ENCODE measurements around the gene DDB1. TPM values are rescaled to one million over a fixed set of nuclear protein-coding genes. Genes with fewer than 3 reads are reported as not detected.

DDB1 gene
- total RNA-seq, 4 donors from 2014 or later = 139 to 159 (median 140) TPM

DNA sequence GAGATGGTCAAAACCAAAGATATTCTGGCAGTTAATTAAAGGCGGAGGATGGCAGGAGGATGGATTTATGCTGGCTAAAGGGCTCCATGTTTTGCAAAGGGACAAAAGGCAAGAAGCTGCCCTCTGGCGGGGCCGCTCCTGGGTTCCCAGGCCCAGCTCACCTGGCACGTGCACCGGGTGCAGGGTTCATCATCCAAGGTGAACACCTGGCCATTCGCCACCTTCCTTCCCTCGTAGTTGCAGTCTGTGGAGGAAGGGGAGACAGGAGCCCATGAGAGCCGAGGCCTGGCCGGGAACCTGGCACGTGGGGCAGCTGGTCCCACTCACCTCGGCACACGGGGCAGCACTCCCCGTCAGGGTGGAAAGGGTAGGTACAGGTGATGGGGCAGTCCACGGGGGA is 68.1 kb downstream of the DDB1 start:
- 100% methylated on average over 3 of the region's 14 CpGs; no CpG with 5 or more reads in 1 of the 2 donors for WGBS, 2 donors (ENCODE audit: low coverage in 1 of 2)
- no peak overlapping the region for H3K4me3 ChIP-seq
- ATAC-seq = no peak

DNA sequence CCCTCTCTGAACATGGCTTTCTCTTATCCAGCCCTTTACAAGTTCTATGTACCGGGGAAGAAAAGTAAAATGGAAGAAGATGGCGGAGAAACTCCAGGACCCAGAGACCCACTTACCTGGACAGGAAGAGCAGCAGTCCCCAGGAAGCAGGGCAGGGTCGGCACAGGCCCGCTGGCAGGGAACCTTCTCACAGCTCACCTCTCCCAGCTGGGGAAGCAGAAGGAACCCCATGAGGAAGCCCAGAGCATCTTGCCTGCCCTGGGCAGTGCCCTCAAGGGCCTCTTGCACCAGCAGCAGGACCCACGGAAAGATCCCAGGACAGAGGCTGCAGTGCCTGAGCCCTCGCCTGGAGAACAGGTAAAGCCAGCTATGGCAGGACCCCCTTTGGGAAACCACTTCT is 68.5 kb downstream of the DDB1 start:
- Histone ChIP-seq H3K4me3 (no peak overlapping the region), H3K27ac (no peak overlapping the region), H3K36me3 (no peaks in the 10 kb centered on the region), H3K9me3 (no peaks in the 10 kb centered on the region), H3K4me1 (no peaks in the 10 kb centered on the region), H3K27me3 (no peaks in the 10 kb centered on the region)
- no peak for ATAC-seq
- WGBS, 2 donors (ENCODE audit: low coverage in 1 of 2) = 79 to 94% methylated on average over 2 of the region's 6 CpGs
- TF ChIP-seq POLR2A (IDR thresholded peaks at IDR 0.05) (no peak), POLR2AphosphoS5 (IDR thresholded peaks at IDR 0.05) (no peak), EP300 (IDR thresholded peaks at IDR 0.05) (no peak)
- TF ChIP-seq, protein P1, sequence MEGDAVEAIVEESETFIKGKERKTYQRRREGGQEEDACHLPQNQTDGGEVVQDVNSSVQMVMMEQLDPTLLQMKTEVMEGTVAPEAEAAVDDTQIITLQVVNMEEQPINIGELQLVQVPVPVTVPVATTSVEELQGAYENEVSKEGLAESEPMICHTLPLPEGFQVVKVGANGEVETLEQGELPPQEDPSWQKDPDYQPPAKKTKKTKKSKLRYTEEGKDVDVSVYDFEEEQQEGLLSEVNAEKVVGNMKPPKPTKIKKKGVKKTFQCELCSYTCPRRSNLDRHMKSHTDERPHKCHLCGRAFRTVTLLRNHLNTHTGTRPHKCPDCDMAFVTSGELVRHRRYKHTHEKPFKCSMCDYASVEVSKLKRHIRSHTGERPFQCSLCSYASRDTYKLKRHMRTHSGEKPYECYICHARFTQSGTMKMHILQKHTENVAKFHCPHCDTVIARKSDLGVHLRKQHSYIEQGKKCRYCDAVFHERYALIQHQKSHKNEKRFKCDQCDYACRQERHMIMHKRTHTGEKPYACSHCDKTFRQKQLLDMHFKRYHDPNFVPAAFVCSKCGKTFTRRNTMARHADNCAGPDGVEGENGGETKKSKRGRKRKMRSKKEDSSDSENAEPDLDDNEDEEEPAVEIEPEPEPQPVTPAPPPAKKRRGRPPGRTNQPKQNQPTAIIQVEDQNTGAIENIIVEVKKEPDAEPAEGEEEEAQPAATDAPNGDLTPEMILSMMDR (IDR thresholded peaks at IDR 0.05) = no peak

More for the DNA sequence above, 68.1 kb downstream of the DDB1 start:
- TF ChIP-seq POLR2A (IDR thresholded peaks at IDR 0.05) (no peak), POLR2AphosphoS5 (IDR thresholded peaks at IDR 0.05) (no peak), EP300 (IDR thresholded peaks at IDR 0.05) (no peak)
- TF ChIP-seq, protein P1 (IDR thresholded peaks at IDR 0.05) = no peak
- Histone ChIP-seq H3K27me3 (no peaks in the 10 kb centered on the region), H3K36me3 (no peaks in the 10 kb centered on the region), H3K9me3 (no peaks in the 10 kb centered on the region), H3K4me1 (no peaks in the 10 kb centered on the region), H3K27ac (no peak overlapping the region)

DNA sequence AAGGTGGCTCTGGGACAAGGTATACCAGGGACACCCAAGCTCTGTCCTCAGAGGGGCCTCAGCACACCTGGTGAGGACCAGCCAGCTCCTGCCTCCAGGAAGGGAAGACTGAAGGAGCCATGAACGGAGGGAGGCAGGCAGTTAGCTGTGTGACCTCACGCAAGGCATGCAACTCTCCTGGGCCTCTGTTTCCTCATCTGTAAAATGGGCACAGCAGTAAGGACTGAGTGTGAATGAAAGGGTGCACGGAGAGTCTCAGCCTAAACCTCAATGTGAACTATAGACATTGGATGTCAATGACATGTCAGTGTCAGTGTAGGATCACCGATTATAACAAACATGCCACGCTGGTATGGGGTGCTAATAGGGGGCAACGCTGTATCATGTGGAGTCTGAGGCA is 73.5 kb downstream of the DDB1 start:
- H3K27ac ChIP-seq = no peak overlapping the region
- no peaks in the 10 kb centered on the region for H3K27me3 ChIP-seq
- 92 to 96% methylated on average over 3 of the region's 6 CpGs for WGBS, 2 donors (ENCODE audit: low coverage in 1 of 2)
- H3K4me1 ChIP-seq = no peaks in the 10 kb centered on the region
- no peak overlapping the region for H3K4me3 ChIP-seq
- H3K9me3 ChIP-seq = no peaks in the 10 kb centered on the region
- ATAC-seq = no peak
- no peak for TF ChIP-seq POLR2AphosphoS5 (IDR thresholded peaks at IDR 0.05)
- TF ChIP-seq POLR2A (IDR thresholded peaks at IDR 0.05) = no peak
- TF ChIP-seq EP300 (IDR thresholded peaks at IDR 0.05) = no peak
- TF ChIP-seq, protein P1 (IDR thresholded peaks at IDR 0.05) = no peak
- H3K36me3 ChIP-seq = no peaks in the 10 kb centered on the region

DNA sequence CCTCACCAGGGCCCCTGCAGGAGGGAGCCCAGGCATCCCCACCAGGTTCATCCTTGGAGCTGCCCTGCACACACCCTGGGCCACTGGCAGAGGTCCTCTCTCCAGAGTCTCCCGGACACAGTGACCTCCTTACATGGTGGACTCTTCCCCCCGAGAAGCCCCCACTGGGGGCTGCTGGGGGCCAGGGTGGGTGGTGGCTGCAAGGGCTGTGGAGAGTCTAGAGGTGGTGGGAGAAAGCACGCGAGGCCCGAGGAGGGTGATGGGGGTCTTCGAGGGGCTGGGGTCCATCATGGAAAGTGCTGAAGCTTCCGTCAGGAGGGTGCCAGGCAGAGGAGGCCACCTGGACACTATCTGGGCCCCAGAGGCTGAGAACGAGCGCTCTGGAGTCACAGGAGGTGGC is 74.4 kb downstream of the DDB1 start:
- Histone ChIP-seq H3K9me3 (no peaks in the 10 kb centered on the region), H3K36me3 (no peaks in the 10 kb centered on the region), H3K4me3 (no peak overlapping the region), H3K27ac (no peak overlapping the region), H3K27me3 (no peaks in the 10 kb centered on the region), H3K4me1 (no peaks in the 10 kb centered on the region)
- TF ChIP-seq POLR2A (IDR thresholded peaks at IDR 0.05) (no peak), POLR2AphosphoS5 (IDR thresholded peaks at IDR 0.05) (no peak), EP300 (IDR thresholded peaks at IDR 0.05) (no peak)
- TF ChIP-seq, protein P1 (IDR thresholded peaks at IDR 0.05) = no peak
- no peak for ATAC-seq
- WGBS, 2 donors (ENCODE audit: low coverage in 1 of 2) = 57% methylated on average over 4 of the region's 9 CpGs; no CpG with 5 or more reads in 1 of the 2 donors

DNA sequence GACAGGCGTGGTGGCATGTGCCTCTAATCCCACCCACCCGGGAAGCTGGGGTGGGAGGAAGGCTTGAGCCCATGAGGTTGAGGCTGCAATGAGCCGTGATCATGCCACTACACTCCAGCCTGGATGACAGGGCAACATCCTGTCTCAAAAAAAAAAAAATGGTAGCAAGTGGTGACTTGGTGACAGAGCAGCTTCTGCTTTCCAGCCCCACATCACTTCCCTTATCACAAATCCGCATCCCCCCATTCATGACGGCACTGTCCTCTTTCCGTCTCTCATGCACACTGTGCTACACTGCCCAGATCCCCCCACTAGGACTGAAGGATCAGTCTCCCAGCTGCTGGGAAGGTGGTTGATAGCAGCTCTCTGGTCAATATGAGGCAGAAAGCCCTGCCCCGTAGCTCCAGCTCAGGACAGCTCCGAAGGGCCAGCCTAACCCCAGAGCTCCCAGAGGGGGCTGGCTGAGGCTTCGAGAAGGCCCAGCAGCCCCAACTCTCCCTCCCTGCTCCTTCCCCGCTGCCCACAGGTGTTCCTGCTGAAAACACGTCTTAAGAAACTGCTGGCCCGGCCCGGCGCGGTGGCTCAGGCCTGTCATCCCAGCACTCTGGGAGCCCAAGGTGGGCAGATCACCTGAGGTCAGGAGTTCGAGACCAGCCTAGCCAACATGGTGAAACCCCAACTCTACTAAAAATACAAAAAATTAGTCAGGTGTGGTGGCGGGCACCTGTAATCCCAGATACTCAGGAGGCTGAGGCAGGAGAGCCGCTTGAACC is 76.0 kb downstream of the DDB1 start:
- Histone ChIP-seq H3K27me3 (no peaks in the 10 kb centered on the region), H3K36me3 (no peaks in the 10 kb centered on the region), H3K4me3 (no peak overlapping the region), H3K4me1 (no peaks in the 10 kb centered on the region), H3K27ac (no peak overlapping the region), H3K9me3 (no peaks in the 10 kb centered on the region)
- ATAC-seq = no peak
- TF ChIP-seq POLR2AphosphoS5 (IDR thresholded peaks at IDR 0.05) (no peak), POLR2A (IDR thresholded peaks at IDR 0.05) (no peak), EP300 (IDR thresholded peaks at IDR 0.05) (no peak)
- TF ChIP-seq, protein P1 (IDR thresholded peaks at IDR 0.05) = no peak
- WGBS, 2 donors (ENCODE audit: low coverage in 1 of 2) = 88 to 100% methylated on average over 2 of the region's 18 CpGs

All from gastroesophageal sphincter (tissue), 4 donors.